NCI-H146 treated with DMSO at 0.1 percent for 48 hours (cell line): ENCODE data around the gene WIPF1.

Experiments
- DNase-seq: peaks from one replicate; lab custom pipeline; 2025; ENCODE audit not compliant: unreplicated experiment; lab: John Stamatoyannopoulos, UW

The WIPF1 gene

GRCh38 chr2:174546519-174547506, 50.8 kb downstream of the WIPF1 start:
- peak; percentile 16 for DNase-seq

- no peak for DNase-seq
These were observed 52.4 kb downstream of the WIPF1 start for GRCh38 chr2:174545240-174545639.

- DNase-seq: no peak
These were observed 52.8 kb downstream of the WIPF1 start for GRCh38 chr2:174544802-174545201.

GRCh38 chr2:174544156-174544555, 53.4 kb downstream of the WIPF1 start:
- no peak for DNase-seq

GRCh38 chr2:174540893-174541292, 56.7 kb downstream of the WIPF1 start:
- DNase-seq: no peak

- peak; percentile 28 for DNase-seq
These were observed 61.6 kb downstream of the WIPF1 start for GRCh38 chr2:174535757-174536703.

- DNase-seq: no peak
These were observed 62.5 kb downstream of the WIPF1 start for GRCh38 chr2:174535083-174535482.

GRCh38 chr2:174529916-174530315, 67.7 kb downstream of the WIPF1 start:
- no peak for DNase-seq

- DNase-seq: no peak
These were observed 69.6 kb downstream of the WIPF1 start for GRCh38 chr2:174527959-174528358.

- no peak for DNase-seq
These were observed 70.4 kb downstream of the WIPF1 start for GRCh38 chr2:174527101-174527721.

GRCh38 chr2:174524527-174524926, 73.1 kb downstream of the WIPF1 start:
- DNase-seq: no peak

GRCh38 chr2:174522553-174522952, 75.1 kb downstream of the WIPF1 start:
- no peak for DNase-seq

GRCh38 chr2:174518395-174518794, 79.2 kb downstream of the WIPF1 start:
- DNase-seq: no peak

GRCh38 chr2:174516501-174517378, 80.9 kb downstream of the WIPF1 start:
- no peak for DNase-seq

GRCh38 chr2:174512345-174512744, 85.3 kb downstream of the WIPF1 start:
- DNase-seq: no peak

GRCh38 chr2:174511580-174512260, 85.9 kb downstream of the WIPF1 start:
- no peak for DNase-seq

- DNase-seq: no peak
These were observed 86.9 kb downstream of the WIPF1 start for GRCh38 chr2:174510583-174511189.
